ENCODE data around the gene TENM4.

TENM4 gene

DNA sequence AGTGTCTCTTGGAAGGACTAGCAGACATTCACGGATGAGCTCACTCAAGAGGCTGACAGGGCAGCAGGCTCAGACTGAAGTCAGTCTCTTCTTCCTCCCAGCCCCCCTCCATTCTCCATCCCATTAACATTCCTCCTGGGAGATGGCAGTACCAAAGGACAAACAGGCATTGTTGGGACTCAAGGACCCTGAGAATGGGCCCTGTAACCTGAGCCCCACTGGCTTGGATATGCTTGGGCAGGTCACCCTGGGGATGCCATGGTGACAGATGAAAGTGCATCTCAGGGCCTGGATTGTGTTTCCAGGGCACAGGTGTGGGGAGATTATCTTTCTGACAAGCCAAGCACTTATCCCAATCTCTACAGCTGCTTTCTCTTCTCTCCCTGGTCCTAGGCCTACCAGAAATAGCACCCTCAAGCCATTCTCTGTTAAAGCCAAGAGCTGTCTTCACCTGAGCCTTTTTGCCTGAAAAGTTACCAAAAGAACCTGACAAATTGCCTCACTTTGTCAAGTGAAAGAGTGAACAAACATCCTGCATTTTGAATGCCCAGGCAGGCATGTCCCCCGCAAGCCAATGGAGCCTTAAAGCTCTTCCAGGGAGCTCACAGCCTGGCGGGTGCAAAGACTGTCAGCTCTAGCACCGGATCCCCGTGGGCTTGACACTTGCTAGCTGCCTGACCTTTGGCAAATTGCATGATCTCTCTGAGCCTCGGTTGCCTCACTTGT lies 500.2 kb downstream of the TENM4 start:
- TF ChIP-seq, protein P1, sequence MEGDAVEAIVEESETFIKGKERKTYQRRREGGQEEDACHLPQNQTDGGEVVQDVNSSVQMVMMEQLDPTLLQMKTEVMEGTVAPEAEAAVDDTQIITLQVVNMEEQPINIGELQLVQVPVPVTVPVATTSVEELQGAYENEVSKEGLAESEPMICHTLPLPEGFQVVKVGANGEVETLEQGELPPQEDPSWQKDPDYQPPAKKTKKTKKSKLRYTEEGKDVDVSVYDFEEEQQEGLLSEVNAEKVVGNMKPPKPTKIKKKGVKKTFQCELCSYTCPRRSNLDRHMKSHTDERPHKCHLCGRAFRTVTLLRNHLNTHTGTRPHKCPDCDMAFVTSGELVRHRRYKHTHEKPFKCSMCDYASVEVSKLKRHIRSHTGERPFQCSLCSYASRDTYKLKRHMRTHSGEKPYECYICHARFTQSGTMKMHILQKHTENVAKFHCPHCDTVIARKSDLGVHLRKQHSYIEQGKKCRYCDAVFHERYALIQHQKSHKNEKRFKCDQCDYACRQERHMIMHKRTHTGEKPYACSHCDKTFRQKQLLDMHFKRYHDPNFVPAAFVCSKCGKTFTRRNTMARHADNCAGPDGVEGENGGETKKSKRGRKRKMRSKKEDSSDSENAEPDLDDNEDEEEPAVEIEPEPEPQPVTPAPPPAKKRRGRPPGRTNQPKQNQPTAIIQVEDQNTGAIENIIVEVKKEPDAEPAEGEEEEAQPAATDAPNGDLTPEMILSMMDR (IDR thresholded peaks at IDR 0.05; ENCODE audit: low read depth, low read length) = no peak
- DNase-seq (ENCODE audit: extremely low read depth, low read depth) = no peak

DNA sequence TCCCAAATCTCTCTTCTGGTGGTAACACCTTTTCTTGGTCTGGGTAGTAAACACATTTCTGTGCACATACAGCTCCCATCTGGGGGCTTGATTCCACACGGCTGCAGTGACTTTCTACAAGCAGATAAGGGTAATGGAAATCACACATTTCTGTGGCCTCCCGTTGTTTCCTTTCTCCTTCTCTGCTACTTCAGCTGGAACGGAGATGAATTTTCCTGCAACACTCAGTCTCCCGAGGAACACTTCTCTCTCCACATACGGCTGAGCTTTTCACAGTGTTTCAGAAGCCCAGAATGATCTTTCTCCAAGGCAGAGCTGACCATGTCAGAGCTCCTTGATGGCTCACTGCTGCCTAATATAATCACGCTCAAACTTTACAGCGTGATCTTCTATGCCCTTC lies 501.9 kb downstream of the TENM4 start:
- TF ChIP-seq, protein P1 (IDR thresholded peaks at IDR 0.05; ENCODE audit: low read depth, low read length) = no peak
- DNase-seq (ENCODE audit: extremely low read depth, low read depth) = no peak

DNA sequence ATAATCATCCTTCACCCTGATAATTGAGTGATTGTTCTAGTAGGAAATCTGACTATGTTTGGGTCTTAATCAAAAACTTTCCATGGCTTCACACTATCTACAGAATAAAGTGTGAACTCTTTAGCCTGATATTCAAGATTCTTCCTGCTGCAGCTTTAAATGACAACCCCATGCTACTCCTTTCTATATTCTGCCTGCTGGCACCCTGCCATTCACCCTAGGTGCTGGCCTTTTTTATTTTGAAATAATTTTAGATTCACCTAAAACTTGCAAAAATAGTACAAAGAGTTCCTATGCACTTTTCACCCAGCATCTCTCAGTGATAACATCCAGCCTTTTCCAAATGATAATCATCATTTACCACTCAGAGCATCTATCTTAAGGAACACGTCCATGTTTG lies 502.8 kb downstream of the TENM4 start:
- TF ChIP-seq, protein P1 (IDR thresholded peaks at IDR 0.05; ENCODE audit: low read depth, low read length) = no peak
- DNase-seq (ENCODE audit: extremely low read depth, low read depth) = no peak

DNA sequence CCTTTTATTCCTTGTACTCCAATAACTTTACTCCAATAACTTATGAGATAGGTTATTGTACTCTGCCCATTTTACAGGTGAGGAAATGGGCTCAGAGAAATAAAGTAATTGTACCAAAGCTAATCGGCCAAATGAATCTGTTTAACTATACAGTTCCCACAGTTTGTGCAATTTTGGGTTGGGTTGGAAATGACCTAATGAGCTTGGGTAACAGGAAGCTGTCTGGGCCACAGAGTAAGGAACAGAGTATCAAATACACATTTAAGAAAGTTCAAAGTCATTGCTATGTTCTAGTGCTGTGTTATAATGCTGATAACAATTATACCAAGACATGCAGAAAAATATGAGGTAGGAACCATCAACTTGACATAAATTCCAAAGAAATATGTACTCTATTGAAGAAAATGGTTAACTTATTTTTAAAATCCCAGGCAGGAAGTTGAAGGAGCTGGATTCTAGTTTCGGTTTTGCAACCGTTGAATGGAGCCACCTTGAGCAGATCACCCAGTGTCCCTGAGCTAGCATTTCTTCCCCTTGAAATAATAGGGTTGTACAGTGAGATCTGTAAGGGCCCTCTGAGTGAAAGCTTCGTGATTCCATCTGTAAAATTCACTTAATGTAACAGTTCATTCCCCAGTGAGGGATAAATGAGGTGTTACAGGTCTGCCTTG lies 505.3 kb downstream of the TENM4 start:
- TF ChIP-seq, protein P1 (IDR thresholded peaks at IDR 0.05; ENCODE audit: low read depth, low read length) = no peak
- DNase-seq (ENCODE audit: extremely low read depth, low read depth) = no peak

DNA sequence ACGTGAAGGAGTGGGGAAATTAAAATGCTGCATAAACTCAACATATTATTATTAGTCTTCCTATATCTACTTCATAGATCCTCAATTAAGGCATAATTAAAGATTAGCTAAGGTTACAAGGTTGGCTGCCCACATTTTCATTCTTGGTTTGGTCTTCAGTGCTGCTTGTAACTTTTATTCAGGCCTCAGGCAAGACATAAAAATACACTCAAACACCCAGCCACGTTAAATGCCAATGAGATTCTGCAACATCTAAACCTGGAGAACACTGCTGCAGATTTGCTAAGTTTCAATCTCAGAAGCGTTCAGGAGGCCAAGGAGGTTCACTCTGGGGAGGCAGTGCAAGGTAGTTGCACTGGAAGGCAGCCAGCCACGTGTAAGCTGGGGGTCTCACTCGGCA lies 507.5 kb downstream of the TENM4 start:
- TF ChIP-seq, protein P1 (IDR thresholded peaks at IDR 0.05; ENCODE audit: low read depth, low read length) = no peak
- no peak for DNase-seq (ENCODE audit: extremely low read depth, low read depth)

DNA sequence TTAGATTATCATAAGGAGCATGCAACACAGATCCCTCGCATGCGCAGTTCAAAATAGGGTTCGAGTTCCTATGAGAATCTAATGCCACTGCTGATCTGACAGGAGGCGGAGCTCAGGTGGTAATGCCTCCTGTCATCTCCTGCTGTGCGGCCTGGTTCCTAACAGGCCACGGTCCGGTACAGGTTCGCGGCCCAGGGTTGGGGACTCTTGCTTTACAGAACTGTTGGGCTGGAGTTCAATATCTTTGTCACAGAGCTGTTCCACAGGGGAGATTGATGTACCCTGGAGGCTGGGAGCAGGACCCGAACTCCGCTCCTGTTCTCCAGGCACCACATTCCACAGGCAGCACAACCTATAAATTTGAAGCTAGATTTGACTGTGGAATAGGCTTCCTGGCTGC lies 508.1 kb downstream of the TENM4 start:
- DNase-seq (ENCODE audit: extremely low read depth, low read depth) = no peak
- TF ChIP-seq, protein P1 (IDR thresholded peaks at IDR 0.05; ENCODE audit: low read depth, low read length) = no peak

DNA sequence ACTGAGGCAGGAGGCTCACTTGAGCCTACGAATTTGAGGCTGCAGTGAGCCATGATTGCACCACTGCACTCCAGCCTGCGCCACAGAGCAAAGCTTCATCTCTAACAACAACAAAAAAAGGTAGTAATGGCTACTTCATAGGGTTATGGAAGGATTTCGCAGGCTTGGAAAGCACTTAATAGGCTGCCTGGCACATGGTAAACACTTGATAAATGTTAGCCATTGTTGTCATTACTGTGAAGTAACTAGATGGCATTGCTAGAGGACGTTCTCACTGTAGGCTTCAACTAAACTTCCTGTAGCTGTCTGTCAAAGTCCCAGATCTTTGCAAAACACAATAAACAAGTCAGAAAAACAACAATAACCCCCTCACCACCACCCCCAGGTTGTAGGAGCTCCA lies 508.9 kb downstream of the TENM4 start:
- TF ChIP-seq, protein P1 (IDR thresholded peaks at IDR 0.05; ENCODE audit: low read depth, low read length) = no peak
- no peak for DNase-seq (ENCODE audit: extremely low read depth, low read depth)

Measured in AG09319 (cell line).